Brain pericyte (primary cell): ENCODE data around the gene OLFM1.
"Not testable (repeated sequence)": the region's sequence is repeated elsewhere in the genome, so short reads cannot be mapped to it uniquely, and the experiment has no call there.

Experiments
- DNase-seq: peaks from one replicate; pipeline ENCODE4 v3.0.0-alpha.2; 2012; ENCODE audit warnings: low read depth, low spot score

OLFM1 gene

DNA sequence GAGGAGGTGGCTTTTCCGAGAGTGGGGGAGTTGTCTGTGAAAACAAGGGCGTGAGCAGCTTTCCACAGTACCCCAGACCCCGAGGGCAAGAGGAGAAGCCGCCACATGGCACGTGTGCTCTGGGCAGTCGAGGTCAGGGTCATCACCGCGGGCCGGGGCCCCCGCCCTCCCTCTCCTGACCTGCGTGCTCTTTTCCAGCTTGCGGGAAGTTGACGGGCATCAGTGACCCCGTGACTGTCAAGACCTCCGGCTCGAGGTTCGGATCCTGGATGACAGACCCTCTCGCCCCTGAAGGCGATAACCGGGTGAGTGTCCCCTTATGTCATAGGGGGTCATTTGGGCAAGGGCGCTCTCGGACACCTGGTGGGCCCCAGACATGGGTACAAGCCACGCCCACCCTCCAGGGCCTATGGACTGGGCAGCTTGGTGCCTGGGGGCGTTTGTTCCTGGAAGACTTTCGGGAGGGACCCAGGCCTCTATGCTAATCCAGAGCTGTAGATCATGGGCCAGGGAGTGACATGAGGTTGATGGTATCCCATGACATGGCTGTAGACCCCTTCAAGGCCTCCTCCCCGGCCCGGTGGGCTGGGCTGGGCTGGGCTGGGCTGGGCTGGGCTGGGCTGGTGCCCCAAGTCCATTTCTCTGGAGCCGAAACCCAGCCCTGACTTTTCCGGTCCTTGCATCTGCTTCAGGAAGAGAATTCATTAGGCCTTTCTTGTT lies 19.2 kb downstream of the OLFM1 start:
- no peak for DNase-seq

DNA sequence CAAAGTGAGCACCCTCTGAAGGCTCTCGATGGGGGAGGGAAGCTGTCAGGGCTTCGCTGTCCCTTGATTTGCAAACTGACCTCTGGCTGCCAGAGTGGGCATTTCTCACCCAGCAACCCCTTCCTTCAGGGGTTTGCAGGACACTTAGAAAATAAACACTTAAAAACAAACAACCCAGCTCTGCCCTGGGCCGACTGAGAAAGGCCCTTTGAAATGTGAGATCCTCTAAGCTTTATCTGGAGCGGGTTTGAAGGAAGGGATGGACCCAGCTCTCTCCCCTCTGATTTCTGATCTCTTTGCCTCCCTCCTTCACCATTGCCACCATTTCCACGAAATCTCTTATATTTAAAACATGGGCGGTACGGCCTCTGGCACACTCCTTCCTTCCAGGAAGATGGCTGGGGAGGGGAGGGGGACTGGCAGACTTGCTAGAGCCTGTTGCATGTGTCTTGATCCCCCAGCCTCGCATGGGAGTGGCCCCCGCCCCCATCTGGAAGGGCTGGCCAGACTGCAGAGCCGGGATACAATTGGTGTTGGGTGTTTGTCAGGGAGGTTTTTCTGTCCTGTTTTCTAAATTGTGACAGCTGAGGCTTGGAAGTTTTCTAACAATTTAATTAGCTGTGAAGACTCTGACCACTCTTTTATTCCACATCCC lies 20.2 kb downstream of the OLFM1 start:
- no peak for DNase-seq

DNA sequence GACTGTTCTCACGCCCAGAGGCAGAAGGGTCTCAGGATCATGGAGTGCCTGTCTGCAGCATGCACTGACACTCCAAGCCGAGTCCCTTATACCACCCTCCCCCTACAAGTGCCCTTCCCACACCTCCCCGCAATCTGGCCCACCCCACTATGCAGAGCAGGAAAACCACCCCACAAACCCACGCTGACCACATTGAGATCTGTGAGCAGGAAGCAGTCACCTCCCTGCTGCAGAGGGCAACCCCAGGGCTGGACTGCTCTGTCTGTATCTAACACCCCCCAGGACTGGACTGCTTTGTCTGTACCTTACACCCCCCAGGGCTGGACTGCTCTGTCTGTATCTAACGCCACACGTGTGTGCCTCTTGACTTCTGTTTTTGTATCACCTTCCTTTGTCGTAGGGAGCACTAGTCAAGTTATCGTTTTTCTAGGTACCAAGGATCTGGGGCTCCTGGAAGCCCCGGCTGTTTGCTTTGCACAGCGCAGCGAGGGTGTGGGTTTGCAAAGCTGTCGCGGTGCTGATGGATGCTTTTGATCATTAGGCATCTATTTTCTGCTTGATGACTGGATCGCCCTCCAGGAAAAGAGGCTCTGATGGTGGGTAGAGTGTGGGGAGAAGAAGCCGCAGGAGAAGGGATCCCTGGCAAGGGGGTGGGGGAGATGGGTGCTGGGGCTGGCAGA lies 21.5 kb downstream of the OLFM1 start:
- DNase-seq: no peak

DNA sequence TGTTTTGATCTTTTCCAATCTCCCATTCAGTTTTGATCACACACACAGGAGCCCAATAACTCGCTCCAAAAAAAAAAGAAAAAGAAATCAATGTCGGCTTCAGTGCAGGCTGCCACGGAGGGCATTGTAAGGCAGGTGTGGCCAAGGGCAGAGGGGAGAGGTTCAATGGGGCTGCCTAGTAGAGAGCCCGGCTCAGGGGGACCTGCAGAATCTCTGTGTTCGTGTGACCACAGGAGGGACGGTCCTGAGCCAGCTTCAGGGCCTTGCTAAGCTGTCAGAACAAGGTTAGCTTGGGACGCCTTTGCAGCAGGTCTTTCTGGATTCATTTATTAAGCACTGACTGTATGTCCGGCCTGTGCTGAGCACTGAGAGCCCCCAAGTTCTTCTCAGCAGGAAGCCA lies 22.2 kb downstream of the OLFM1 start:
- DNase-seq: no peak

DNA sequence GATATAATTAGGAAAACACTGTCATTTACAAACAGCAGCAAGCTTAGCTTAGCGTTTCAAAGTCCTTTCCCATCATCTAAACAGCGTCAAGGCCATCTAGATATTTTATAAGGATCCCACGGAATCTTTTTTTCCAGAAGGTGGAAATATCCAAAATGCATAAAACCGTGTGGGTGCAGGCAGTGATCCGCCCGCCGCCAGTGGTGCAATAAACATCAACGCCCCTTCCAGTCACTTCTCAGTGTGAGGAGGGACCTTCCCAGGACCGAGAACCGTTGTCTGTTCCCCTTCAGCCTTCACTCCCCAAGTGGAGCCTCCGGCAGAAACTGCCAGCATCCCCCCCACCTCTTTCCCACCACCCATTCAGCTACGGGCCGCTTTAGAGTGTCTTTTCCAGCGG lies 22.9 kb downstream of the OLFM1 start:
- no peak for DNase-seq

DNA sequence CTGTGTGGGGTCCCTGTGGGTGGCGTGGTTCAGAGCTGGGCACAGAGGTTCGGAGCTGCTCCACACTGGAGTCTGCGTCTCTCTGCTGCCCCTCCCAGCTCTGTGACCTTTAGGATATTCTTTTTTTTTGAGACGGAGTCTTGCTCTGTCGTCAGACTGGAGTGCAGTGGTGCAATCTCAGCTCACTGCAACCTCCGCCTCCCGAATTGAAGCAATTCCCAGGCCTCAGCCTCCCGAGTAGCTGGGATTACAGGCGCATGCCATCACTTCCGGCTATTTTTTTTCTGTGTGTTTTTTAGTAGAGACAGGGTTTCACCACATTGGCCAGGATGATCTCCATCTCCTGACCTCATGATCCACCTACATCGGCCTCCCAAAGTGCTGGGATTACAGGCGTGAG lies 24.1 kb downstream of the OLFM1 start:
- not testable (repeated sequence) for DNase-seq

DNA sequence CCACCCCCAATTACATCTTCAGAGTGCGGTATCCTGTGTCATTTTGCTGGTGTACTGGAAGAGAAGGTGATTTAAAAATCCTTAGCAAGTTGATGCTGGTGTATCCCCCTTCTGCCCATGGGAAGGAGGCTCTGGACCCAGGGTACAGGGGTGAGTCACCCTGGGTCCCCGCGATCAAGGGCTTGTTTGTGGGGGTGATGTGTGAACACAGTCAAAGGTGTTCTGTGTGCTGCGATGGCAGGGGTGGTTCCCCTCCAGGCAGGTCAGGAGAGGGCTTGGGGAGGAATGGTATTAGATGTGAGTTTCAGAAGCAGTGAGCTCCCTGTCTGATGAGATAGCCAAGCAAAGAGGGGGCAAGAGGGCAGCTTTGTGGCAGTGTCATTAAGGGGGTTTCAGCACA lies 28.9 kb downstream of the OLFM1 start:
- DNase-seq: no peak

DNA sequence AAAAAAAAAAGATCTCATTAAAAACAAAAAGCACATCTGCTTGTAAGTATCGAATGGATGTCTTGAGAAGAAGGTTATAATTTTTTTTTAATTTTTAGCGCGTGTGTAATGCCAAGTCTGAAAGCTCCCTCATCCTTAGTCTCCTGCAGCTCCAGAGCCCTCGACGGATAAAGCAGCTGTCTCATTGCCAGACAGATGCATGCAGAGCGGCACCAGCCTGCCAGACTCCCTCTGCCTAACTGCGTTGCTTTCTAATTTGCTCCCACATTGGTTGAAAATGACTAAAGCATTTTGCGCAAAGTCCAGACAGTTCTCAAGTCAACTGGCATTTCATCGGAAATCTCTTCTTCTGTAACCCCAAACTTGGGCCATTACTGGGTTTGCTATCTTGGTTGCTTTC lies 29.4 kb downstream of the OLFM1 start:
- no peak for DNase-seq

DNA sequence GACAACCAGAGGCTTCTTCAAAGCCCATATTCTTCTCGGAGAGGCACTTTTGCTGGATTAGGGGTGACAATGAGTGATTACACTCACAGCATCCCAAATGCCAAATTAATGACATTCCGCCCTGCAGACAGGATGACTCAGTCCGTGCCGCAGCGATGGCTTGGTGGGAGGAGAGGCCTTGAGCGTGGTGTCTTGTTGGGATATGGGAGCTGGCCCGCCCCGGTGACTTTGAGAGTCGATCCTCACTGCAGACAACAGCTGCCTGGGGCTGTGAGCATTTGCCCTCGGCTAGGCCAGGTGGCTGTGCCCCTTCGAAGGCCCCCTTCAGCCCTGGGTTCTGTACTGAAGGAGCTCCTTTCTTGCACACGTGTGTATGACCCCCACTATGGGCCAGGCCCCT lies 29.8 kb downstream of the OLFM1 start:
- DNase-seq: no peak

DNA sequence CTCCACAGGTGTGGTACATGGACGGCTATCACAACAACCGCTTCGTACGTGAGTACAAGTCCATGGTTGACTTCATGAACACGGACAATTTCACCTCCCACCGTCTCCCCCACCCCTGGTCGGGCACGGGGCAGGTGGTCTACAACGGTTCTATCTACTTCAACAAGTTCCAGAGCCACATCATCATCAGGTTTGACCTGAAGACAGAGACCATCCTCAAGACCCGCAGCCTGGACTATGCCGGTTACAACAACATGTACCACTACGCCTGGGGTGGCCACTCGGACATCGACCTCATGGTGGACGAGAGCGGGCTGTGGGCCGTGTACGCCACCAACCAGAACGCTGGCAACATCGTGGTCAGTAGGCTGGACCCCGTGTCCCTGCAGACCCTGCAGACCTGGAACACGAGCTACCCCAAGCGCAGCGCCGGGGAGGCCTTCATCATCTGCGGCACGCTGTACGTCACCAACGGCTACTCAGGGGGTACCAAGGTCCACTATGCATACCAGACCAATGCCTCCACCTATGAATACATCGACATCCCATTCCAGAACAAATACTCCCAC lies 32.1 kb downstream of the OLFM1 start:
- DNase-seq: no peak

DNA sequence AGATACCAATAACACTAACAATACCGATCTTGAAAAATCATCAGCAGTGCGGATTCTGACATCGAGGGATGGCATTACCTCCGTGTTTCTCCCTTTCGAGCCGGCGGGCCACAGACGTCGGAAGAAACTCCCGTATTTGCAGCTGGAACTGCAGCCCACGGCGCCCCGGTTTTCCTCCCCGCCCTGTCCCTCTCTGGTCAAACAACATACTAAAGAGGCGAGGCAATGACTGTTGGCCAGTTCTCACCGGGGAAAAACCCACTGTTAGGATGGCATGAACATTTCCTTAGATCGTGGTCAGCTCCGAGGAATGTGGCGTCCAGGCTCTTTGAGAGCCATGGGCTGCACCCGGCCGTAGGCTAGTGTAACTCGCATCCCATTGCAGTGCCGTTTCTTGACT lies 32.8 kb downstream of the OLFM1 start:
- no peak for DNase-seq

DNA sequence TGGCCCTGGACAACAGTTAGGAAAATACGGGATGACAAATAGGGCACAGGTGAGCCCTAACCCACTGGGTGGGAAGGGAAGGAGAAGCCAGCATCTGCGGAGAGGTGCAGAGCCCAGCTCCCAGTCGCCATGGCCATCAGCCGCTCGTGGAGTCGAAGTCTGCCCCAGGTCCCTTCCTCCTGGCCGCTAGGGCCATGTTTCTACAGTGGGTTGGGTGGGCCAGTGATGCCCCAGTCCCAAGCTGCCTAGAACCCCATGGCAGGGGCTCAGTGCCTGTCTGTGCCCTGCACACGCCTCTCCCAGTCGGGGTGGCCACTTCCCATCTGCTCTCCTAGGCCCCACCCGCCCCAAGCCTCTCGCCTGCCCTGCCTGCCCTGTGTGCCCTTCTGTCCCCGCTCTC lies 34.8 kb downstream of the OLFM1 start:
- no peak for DNase-seq

DNA sequence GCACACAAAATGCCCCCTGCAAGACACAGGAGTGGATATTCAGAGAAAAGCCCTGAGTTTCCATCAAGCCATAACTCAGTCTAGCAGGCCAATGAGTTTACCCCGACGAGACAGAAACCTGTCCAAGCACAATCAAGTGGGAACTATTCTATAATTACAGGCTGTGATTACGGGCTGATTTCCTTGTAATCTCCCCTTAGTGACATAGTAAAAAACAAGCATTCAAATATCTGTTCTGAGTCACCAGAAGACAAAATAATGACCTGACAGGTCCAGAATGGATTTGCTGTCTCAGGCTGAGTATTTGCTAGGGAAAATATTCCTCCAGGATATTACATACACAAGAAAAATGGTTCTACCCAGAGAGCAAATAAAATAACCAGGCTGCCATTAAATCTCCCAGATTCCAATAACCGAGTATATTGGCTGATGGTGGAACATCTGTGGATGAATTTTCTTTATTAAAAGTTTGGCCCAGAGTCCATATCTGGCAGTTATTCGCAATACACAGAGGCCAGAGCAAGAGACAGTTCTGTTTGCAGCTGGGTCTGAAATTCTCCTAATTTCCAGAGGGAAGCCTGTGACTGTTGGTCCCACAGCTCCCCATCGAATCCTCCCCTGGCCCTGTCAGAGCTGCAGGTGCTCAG lies 35.8 kb downstream of the OLFM1 start:
- no peak for DNase-seq

DNA sequence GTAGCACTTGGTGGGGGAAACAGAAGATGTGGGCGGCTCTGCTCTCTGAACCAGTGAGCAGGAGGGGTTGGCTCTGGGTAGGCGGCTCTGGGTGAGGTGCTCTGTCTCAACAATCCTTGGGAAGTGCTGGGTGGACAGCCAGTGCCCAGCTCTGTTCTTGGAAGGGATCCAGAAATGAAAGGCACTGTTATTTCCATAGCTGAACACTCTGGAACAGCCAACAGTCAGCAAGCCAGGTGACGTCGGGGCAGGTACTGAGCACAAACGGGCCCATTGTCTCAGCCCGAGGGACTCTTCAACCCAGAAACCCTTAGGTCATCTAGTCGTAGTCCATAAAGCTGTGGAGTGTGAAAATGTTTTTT lies 36.3 kb downstream of the OLFM1 start:
- DNase-seq: no peak

DNA sequence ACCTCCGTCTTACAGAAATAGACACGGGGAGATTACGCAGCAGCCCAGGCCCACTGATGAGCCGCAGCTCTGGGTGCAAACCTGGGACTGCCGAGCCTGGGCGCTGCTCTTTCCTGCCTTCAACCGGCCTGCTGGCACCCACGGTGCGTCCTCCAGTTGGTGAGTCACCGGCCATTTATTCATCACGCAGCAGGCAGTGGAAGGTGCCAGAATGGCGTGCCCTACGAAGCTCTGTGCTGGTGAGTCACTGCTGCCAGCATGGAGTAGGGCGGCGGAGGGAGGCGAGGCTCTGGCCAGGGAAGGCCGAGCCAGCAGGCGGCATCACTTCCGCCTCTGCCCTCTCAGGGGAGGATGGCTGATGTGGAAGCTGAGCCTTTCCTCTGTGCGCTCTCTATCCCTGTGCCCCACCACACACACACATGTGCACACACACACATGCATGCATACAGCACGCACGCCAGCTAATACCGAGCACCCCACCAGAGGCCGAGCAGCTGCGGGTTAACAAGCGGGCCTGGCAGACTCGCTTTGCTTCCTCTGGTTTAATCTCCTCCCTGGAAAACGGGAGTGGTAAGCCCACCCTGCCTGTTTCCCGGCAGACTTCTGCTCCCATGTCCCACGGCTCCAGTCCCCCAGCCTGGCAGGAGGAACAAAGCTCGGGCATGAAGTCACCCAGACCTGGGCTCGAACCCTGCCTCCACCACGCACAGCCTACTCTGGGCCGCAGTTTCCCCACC lies 39.2 kb downstream of the OLFM1 start:
- DNase-seq: no peak

DNA sequence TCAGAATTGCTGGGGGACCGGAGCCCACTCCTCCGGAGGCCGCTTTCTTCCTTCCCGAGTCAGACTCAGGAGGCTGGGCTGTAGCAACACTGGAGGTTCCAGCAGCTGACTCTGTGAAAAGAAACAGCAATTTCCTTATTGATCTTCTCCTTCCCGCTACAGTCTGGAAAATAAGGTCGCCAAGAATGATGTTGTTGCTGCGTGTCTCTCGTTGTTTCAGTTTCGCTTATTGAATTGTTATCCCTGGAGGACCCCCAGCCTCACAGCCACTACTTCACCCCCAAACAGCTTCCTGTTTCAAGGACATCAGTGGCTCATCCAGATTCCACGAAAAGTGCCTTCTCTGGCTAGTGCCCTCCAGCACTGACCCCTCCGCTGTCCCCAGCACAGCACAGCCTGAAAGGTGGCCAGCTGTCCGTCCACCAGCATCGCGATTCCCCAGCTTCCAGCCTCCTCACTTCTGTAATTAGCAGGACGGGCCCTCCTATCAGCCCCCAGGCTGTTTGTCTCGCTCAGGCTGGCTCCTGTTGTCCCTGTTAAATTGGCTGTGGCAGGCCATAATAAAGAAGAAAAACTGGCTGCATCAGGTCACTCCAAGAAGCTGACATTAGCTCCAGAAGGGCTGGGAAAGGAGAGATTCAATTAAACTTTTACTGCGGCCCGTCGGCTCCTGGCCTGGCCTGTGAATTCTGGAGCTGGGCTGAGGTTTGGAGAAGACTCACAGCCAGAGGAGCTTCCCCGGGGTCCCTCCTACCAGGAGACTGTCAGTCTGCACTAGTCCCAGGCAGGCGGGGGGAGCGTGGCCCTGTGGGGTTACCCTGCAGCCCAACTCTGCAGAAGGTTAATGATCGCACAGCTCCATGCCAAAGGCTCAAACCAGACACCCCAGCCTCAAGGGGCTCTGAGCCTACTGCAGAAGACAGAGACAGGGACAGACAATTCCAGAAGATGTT lies 40.5 kb downstream of the OLFM1 start:
- no peak for DNase-seq

DNA sequence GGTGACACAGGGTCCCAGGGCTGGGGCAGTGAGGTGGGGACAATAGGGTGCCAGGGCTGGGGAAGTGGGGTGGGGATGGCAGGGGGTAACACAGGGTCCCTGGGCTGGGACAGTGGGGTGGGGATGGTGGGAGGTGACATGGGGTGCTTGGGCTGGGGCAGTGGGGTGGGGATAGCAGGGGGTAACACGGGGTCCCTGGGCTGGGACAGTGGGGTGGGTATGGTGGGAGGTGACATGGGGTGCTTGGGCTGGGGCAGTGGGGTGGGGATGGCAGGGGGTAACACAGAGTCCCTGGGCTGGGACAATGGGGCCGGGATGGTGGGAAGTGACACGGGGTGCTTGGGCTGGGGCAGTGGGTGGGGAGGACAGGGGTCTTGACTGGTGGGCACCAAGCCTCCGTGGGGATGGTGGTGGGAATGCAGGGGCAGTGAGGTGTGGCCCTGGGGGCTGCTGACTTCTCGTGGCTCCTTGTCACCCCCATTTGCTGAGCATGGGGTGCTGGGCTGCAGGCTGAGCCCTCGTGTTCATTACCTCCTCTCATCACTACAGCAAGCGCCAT lies 41.7 kb downstream of the OLFM1 start:
- no peak for DNase-seq

DNA sequence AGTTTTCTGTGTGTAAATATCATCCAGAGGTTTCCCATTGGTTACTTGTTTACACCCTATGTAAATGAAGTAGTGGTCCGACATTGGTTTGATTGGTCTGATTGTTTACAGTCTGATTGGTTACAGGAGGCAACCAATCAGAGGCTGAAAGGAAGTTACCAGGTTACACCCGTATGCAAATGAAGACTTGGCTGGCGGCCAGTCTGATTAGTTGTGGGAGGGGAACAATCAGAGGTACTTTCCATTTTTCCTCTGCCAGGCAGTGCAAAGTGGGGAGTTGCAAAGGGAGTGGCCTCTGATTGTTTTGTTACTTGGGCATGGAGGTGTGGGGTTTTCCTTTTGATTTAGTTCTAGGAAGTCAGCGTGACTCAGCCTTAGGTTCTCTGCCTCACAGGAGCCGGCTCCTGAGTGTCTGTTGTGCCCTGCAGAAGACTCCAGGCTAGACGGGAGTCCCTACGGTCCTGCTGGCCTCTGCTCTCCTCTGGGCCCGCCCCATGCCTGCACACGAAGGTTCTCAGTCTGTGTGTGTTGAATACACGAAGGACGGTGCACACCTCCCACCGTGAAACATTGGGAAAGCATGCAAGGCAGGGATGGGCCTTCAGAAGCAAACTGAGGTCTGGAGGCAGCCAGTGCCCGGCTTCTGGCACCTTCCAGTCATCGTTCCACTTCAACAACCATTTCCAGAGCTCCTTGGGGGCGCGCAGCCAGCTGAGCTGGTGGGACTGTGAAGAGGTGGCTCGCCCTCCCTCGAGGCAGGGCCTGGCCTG lies 42.9 kb downstream of the OLFM1 start:
- no peak for DNase-seq

DNA sequence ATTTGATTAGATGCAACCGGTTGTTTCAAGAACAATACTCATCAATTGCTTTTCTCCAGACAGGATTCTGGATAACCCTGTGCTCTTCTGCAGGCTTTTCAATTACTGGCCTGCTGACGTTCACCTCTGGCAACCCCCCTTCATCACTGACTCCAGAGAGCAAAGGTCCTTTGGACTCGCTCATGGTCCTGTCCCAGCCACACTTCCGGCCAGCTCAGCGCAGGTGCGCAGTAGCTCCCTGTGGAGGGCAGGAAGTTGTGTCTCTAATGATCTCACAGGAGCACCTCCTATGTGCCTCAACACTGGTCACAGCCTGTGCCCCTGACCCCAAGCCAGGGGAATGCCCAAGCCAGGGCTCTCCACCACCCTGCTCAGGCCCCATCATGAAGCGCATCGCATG lies 44.0 kb downstream of the OLFM1 start:
- DNase-seq: no peak
